Stimulated activated CD4-positive, alpha-beta T cell treated with anti-CD3 and anti-CD28 coated beads, Interleukin-1b, Interleukin-23, amount 100 ng/mL, for 24 hours (primary cell): ENCODE measurements around the gene BICDL1.

Source experiments
- DNase-seq, 4 experiments: peaks; one replicate each; pipeline ENCODE4 v3.0.0-alpha.2; 2020; ENCODE audit warnings: low read depth in 4 of 4, low spot score in 1 of 4

The BICDL1 gene

DNA sequence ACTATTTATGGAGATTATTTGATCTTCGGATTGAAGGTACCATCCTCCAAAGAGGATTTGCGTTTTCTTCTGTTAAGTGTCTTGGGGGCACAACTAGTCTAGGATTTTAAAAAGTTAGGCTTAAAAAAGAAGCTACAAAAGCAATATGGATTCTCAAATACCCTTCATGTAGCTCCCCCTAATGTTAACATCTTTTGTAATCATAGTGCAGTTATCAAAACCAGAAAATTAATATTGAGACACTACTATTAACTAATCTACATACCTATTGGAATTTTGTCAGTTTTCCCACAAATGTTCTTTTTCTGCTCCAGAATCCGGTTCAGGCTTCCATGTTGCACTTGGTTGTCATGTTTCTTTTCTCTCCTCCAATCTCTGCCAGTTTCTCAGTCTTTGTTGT, 62.5 kb downstream of the BICDL1 start:
- no peak for DNase-seq

DNA sequence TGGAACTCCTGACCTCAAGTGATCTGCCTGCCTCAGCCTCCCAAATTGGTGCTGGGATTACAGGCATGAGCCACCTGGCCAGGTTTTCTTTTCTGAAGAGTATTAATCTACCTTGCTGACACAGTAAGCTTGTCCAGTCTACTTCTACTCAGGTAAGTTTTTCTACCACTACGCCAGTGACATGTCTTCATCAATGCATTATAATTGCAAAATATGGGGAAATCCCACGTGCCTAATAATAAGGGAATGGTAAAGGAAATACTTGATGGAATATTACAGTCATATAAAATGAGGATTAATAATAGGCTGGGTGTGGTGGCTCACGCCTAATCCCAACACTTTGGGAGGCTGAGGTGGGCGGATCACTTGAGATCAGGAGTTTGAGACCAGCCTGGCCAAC, 65.3 kb downstream of the BICDL1 start:
- no peak for DNase-seq

DNA sequence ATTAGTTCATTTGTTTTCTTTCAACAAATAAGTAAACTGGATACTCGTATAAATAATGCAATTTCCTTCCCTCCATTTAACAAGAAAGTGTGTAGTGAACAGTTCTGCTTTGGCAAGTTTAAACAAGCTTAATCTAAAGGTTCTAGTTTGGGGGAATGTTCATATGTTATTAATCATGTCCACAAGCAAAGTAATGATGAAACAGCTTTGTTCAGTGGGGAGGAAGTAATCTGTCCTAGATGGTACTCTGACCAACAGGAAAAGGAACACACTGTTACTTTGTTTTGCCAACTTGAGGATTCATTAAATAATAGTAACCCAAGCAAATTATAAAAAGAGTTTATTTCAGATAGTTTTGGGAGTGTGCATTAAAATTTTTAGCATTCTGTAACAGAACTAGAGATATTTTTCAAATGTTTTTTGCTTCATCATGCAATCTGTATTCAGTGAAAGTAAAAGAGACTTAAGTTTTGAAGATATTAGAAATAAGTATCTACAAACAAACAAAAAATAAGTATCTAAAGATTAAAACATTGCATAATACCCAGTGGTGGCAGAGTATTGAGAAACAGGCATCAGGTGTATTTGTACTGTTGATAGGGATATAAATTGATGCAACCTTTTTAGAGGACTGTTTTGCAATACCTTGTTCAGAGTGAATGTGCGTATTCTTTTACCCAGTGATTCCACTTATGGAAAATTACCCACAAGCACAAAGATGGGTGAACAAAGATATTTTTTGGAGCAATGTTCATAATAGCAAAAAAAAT, 66.4 kb downstream of the BICDL1 start:
- no peak for DNase-seq

DNA sequence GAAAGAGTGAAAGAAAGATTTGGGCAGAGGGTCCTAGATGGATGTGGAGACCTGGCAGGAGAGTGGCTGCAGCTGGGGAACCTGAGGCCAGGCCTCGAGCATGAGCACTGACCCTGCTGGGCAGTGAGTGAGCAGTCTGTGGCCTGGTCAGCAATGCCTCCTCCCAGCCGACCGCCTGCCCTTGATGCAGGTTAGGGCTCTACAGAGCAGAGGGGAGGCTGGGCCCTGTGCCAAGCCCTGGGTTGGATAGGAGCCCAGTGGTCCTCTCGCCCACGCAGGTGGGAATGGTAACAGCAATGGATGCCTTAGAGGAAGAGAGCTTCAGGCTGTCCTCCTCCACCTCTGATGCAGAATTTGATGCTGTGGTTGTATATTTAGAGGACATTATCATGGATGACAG, 67.7 kb downstream of the BICDL1 start:
- no peak for DNase-seq

DNA sequence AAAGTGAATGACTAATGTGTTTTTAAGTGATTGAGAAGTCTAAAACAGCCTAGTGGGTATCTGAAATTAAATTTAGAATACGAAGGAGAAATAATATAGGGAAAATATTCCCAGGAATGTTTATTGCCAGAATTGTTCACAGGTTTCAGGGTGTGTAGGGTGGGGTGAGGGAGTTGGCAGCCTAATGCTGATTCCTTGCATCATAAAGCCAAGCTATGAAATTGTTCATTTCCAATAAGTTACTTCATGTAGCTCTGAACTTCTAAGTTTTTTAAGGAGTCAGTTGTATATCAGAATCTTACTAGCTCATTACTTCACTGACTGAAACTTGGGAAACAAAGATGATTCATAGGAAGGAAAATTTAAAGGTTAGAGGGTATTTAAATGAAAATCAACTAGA, 71.2 kb downstream of the BICDL1 start:
- no peak for DNase-seq

DNA sequence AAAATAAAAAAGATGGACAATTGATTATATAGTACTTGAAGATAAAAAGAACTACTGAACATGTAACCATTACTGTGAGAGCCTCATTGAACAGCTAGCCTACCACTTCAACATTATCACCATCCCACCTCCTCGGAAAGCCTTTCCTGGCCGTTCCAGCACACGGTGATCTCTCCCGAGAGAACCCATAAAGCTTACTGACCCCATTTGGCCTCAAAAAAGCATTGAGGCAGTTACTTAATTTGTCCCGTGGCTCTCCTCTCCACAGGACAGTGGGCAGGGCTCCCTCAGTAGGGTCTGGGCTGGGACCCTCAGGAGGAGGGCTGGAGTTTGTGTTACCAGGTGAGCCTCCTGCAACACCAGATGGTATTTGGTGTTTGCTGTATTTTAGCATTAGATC, 71.7 kb downstream of the BICDL1 start:
- no peak for DNase-seq

DNA sequence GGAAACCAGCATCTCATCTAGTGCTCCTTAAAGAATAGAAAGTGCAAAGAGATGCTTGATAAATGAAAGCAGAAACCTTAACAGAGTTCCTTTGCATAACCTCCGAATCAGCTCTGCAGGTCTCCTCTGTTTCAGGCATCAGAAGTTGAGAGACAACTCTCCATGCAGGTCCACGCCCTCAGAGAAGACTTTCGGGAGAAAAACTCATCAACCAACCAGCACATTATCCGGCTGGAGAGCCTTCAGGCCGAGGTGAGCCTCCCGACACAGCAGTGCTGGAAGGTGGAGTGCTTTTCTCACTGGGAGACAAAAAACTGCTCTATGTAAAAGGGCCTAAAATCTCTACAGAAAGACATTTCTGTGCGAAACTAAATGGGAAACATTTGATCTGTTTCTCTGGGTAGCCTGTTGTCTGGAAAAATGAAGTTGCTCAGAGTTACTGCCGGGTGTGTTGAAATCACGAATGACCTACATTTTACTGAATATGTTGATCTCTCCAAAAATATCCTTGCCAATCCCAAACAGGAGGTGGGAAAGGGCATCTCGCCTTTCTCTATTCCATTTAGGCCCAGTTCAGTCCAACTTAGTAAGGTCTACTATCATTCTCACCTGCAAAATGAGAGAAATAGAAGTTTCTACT, 72.7 kb downstream of the BICDL1 start:
- DNase-seq, result no peak

DNA sequence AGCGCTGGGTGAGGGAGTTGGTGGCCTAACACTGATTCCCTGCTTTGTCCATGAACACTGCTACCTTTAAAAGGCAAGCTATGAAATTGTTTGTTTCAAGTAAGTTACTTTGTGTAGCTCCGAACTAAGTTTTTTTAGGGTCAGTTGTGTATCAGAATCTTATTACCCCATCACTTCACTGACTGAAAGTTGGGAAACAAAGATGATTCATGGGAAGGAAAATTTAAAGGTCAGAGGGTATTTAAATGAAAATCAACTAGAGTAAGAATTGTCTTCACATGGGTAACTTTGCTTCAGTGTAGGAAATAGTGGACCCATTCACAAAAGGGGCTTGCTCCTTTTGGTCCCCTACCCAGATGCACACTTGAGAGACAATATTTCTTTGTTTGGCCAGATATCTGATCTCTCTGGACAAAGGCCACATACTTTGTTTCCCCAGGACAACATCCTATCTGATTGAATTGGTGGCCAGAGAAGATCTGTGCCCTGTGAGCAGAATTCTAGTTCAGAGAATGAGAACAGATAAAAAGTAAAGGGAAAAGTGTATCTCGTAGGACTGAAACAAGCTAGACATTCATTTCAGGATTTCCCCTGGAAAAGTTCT, 74.0 kb downstream of the BICDL1 start:
- DNase-seq, result no peak

DNA sequence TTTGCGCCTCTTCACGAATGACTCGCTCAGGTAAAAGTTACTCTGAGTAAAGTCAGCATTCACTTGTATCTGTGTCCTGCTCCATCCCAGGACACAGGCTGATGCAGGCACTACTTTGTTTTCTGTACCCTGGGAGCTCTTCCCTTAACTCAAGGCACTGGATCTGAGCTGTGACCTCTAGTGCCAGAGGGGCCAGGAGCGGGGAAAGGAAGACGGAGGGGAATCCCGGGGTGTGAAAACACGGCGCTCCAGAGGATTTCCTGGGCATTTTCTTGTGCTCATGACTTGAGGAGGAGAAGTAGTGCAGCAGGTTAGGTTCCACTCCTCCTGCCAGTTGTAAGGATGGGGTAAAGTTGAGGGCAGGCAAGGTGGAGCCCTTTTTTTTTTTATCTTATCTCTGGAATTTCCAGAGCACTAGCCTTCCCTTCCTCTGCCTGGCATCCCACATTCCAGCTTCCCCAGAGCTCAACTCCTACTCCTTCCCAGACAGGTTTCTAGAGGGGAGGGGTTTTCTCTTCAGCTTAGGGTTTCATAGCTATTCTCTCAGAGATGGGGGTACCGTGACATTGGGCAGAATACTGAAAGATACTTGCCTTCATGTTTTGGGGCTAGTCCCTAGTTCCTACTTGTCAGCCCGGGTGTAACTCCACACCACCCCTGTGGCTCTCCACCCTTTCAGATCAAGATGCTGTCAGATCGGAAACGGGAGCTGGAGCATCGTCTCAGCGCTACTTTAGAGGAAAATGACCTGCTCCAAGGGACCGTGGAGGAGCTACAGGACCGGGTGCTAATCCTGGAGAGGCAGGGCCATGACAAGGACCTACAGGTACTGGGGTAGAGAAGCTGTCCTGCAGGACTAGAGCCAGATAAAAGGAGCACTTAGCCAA, 75.3 kb downstream of the BICDL1 start:
- DNase-seq, result no peak

DNA sequence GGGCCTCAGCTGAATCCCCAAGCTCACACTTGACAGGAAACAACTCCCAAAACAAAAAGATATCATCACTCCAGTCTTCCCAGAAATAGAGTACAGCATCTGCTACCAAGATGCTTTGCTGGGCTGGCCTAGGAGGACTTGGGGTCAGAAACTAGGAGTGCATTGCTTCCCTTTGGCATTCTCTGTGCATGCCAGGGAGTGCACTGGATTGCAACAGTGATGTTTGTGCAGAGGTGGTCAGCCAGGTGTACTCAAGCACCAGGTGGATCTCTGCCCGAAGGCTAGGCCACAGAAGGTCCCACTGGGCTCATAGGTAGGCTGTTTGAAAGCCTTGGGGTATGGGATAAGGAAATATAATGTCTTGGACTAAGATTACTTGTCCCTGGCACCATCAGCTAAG, 76.4 kb downstream of the BICDL1 start:
- DNase-seq, result no peak

DNA sequence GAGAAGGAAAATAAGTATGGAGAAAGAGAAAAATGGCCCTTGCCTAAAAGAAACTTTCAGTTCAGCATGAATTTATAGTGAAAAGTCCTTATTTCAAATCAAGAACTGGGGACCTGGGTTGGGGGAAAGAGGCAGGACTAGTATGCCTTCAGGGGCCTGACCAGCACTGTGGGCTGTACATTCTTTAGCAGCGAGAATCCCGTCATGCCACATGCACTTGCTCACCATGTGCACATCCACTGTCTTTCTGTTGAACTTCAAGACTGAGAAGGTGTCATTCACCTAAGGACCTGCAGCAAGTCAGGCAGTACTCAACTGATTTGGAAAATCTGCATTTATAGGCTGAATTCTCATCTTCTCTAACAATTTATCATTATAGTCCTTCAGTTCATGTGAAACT, 77.3 kb downstream of the BICDL1 start:
- no peak for DNase-seq

DNA sequence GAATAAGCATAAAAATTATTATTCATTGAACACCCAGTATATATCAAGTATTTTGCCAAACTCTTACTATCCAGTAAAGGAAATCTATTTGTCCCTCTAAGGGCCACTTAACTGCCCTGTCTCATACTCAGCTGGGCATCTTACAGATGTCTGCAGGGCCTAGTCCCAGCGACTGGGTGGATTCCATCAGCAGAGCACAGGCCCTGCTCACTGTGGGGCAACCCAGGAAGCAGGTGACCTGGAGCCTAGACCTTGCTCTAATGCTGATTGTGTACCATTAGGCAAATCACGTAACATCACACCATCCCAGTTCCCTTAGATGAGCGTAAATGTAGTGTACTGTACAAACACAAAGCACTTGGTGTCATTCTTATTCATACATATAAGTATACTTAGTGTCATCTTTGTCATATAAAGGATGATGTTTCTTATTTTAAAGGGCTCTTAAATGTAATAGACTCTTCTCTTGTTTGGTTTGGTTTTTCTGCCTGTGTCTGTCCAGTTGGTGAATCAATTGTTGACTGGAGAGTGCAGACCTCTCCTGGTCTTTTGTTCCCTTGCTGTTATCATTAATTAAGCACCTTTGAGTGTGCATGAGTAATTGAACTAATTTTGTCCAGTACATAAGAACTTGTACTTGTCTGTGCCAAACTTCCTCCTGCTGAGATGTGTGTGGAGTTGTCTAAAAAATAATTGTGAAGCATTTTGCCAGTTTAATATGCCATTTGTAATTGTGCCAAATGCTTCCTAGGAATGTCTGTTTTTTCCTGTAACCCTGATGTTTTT, 78.2 kb downstream of the BICDL1 start:
- no peak for DNase-seq

DNA sequence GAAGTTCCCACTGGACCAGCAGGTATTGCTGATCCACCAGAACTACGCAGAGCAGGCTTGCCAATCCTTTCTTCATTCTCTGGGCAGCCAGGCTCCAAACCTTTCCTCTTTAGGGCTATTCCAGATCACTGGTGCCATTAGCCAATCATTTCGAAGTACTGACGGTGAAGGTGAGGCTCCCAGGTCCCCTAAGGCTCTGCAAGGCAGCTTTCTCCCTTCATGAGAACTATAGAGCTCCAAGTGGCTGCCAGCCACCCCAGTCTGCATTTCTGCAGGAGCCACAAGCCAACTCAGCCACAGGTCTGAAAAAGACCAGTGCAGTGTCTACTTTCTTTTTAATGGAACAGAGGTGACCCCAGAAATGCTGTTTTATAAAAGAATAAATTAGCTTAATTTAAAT, 78.9 kb downstream of the BICDL1 start:
- DNase-seq, result no peak

DNA sequence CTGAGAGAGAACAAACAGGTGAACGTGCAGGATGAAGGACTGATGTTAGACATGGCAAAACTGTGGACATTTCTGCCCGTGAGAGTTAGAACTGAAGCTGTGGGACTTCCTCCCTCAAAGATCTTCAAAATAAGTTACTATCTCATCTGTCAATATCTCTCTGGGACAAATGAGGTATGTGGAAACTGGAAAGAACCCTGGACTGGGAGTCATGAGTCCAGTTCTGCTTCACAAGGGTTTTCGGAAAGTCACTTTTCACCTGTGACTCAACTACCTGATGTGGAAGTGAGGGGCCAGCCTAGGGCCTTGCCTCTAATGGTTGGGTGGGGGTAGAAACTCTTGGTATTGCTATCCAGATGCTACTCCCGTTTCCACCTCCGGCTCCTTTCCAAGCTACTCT, 80.2 kb downstream of the BICDL1 start:
- no peak for DNase-seq

DNA sequence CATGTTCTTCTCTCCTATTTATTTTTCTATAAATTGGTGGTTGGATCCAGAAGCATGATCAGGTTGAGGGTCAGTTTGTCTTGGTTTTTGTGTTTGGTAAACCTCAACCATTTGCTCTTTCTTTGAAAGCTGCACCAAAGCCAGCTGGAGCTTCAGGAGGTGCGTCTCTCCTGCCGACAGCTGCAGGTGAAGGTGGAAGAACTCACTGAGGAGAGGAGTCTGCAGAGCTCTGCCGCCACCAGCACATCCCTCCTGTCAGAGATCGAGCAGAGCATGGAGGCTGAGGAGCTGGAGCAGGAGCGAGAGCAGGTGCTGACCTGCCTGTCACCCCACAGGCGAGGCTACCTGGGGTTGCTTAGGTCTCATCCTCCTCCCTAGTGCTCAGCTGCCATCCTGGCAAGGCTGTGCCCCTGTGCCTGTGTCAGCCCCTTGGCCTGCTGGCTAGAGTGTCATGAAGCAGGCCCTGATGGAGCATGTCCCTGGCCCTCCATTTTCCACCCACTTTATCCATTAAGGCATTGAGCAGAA, 82.5 kb downstream of the BICDL1 start:
- DNase-seq, result no peak

DNA sequence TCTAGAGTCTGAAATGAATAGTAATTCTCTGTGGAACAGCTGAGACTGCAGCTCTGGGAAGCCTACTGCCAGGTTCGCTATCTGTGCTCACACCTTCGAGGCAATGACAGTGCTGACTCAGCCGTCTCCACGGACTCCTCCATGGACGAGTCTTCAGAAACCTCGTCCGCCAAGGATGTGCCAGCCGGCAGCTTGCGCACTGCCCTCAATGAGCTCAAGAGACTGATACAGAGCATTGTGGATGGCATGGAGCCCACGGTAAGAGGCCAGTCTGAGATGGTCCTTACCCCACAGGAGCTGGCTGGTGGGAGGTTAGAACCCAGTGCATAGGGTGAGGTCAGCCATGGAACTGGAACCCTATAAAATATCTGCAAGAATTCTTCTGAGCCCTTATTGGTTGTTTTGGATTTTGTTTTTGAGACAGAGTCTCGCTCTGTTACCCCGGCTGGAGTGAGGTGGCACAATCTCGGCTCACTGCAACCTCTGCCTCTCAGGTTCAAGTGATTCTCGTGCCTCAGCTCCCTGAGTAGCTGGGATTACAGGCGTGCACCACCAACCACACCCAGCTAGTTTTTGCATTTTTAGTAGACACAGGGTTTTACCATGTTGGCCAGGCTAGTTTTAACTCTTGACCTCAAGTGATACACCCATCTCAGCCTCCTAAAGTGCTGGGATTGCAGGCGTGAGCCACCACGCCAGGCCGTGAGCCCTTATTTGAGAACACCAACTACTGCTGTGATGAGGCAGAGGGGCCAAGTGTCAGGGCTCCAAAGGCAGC, 83.6 kb downstream of the BICDL1 start:
- no peak for DNase-seq

DNA sequence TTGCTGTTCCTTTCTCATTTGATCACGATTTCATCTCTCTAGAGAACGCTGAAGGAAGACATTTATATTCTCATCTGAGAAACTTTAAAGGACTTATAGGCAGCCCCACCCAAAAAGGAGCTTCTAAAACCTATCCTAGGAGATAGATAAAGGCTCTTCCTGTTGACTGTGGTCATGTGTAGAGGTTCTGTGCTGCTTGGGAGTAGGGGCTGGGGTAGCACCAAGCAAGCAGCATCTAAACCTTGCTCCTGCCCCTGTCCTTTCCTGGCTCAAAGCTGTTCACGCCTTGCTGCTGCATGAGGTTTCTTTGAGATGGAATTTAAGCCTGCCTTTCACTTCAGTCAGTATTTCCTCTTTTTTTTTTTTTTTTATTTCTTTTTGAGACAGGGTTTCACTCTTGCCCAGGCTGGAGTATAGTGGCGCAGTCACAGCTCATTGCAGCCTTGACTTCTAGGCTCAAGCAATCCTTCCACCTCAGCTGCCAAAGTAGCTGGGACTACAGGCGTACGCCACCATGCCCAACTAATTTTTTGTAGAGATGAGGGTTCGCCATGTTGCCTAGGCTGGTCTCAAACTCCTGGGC, 86.1 kb downstream of the BICDL1 start:
- DNase-seq, result no peak

DNA sequence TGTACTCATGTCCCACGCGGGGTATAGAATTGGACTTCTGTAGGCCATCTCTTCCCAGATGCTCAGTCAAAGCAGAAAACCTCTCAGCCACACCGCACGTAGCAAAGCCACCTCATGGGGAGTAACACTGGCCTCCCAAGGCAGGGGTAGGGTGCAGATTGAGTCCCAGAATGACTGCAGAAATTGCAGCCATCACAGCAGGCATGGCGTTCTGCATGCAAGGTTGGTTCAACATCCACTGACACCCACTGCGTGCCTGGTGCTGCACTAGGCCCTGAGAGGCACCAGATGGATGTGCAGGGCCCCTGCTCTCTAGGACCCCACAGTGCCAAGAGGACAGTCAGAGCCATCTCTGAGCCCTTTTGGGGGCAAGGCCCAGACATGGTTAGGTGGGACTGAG, 87.6 kb downstream of the BICDL1 start:
- DNase-seq, result no peak

DNA sequence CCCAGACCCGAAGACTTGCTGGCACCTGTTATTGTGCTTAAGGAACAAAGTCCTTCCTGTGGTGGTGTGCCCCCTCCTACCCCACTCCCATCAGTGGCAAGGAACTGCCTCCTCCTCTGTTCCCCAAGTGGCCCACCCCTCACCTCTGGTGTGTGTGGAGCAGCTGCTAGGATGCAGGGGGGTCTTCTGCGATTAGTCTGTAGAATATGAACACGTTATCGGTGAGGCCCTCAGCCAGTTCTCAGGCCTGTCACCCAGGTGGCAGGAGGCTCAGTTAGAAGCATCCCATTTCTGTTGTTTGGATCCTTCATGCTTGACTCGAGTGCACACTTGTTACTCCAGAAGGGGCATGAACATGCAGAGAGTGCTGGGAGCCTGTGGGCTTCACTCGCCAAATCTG, 88.2 kb downstream of the BICDL1 start:
- no peak for DNase-seq
